Right atrium auricular region (tissue), 2 donors: ENCODE data around the gene LYPD3. TPM values are rescaled to one million over a fixed set of nuclear protein-coding genes. Genes with fewer than 3 reads are reported as not detected.

Source experiments
- DNase-seq: peaks from one replicate; pipeline ENCODE4 v3.0.0-alpha.2; 2019; ENCODE audit warnings: low spot score
- H3K27ac ChIP-seq, 2 donors: fragments of 200-600 bp; sonication (generic); 1 replicate in 1 of 2; 2 replicates in 1 of 2; pipeline ENCODE4 v1.5.1; 2016 to 2019
- H3K27me3 ChIP-seq, 2 donors: fragments of 200-600 bp; sonication (generic); one replicate each; pipeline versions ENCODE4 v1.5.1 to v1.6.0; 2017 to 2019
- H3K36me3 ChIP-seq: fragments of 200-600 bp; sonication (generic); one replicate; pipeline ENCODE4 v1.5.1; 2016
- H3K4me1 ChIP-seq, 2 donors: fragments of 200-600 bp; sonication (generic); one replicate each; pipeline versions ENCODE4 v1.5.1 to v1.6.0; 2017 to 2019
- H3K4me3 ChIP-seq, 2 donors: fragments of 200-600 bp; sonication (generic); 1 replicate in 1 of 2; 2 replicates in 1 of 2; pipeline ENCODE4 v1.5.1; 2017 to 2019; ENCODE audit warnings: mild to moderate bottlenecking in 1 of 2, moderate library complexity in 1 of 2
- H3K9me3 ChIP-seq, 2 donors: fragments of 200-600 bp; sonication (generic); one replicate each; pipeline ENCODE4 v1.5.1; 2019
- total RNA-seq, 2 donors: library from RNA; depleted of rRNA; stranded (reverse); fragments of >200 nt; gene quantifications; one replicate each; pipeline ENCODE4 v1.1.0, GENCODE V29; 2016
- TF ChIP-seq, protein P1 (sequence below), 2 donors: fragments of 200-600 bp; sonication (generic); IDR thresholded peaks; one replicate each; pipeline ENCODE4 v1.5.1; 2019; ENCODE audit warnings: antibody characterized with exemption in 2 of 2

Gene LYPD3
- total RNA-seq, 2 donors from 2014 or later: 0.90 TPM; not detected in 1

DNA sequence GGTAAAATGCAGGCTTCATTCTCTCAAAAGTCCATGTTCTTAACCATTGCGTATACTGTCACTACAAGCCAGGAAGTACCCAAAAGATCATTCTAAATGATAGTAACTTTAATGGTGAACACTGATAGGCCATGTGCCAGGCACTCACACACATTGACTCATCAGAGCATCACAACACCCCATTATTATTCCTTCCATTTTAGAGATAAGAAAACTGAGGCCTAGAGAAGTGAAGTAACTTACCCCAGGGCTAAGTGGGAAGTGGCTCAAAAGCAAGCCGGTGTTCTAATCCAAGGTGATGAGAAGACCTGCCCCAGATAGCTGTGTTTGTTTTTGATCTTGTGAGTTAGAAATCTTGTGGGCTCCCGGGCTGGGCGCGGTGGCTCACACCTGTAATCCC lies 40.5 kb upstream of the LYPD3 start:
- TF ChIP-seq, protein P1, sequence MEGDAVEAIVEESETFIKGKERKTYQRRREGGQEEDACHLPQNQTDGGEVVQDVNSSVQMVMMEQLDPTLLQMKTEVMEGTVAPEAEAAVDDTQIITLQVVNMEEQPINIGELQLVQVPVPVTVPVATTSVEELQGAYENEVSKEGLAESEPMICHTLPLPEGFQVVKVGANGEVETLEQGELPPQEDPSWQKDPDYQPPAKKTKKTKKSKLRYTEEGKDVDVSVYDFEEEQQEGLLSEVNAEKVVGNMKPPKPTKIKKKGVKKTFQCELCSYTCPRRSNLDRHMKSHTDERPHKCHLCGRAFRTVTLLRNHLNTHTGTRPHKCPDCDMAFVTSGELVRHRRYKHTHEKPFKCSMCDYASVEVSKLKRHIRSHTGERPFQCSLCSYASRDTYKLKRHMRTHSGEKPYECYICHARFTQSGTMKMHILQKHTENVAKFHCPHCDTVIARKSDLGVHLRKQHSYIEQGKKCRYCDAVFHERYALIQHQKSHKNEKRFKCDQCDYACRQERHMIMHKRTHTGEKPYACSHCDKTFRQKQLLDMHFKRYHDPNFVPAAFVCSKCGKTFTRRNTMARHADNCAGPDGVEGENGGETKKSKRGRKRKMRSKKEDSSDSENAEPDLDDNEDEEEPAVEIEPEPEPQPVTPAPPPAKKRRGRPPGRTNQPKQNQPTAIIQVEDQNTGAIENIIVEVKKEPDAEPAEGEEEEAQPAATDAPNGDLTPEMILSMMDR (IDR thresholded peaks at IDR 0.05): no peak
- Histone ChIP-seq H3K27ac (no peak overlapping the region), H3K4me3 (no peak overlapping the region), H3K27me3 (no peaks in the 10 kb centered on the region), H3K4me1 (peaks cover 0 to 28% of the 10 kb centered on the region in 2 donors), H3K9me3 (no peaks in the 10 kb centered on the region), H3K36me3 (peaks cover 11% of the 10 kb centered on the region)
- no peak for DNase-seq

DNA sequence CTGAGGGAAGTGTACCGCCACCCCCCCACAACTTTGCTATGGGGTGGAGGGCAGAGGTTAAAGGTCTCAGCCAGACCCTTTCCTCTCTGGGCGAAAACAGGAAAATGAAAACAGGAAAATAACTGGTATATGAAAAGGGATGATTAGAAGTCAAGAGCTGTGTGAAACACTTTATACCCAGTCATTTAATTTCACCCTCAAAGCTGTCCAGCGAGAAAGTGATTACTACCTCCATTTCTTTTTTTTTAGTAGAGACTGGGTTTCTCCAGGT lies 39.7 kb upstream of the LYPD3 start:
- no peak for DNase-seq
- Histone ChIP-seq H3K36me3 (peaks cover 5% of the 10 kb centered on the region), H3K27ac (peak overlapping the region; percentile 84 to 91), H3K27me3 (no peaks in the 10 kb centered on the region), H3K9me3 (no peaks in the 10 kb centered on the region), H3K4me3 (peak overlapping the region in 1 of 2 donors; percentile 76), H3K4me1 (peaks cover 0 to 28% of the 10 kb centered on the region in 2 donors)
- TF ChIP-seq, protein P1 (IDR thresholded peaks at IDR 0.05): no peak

DNA sequence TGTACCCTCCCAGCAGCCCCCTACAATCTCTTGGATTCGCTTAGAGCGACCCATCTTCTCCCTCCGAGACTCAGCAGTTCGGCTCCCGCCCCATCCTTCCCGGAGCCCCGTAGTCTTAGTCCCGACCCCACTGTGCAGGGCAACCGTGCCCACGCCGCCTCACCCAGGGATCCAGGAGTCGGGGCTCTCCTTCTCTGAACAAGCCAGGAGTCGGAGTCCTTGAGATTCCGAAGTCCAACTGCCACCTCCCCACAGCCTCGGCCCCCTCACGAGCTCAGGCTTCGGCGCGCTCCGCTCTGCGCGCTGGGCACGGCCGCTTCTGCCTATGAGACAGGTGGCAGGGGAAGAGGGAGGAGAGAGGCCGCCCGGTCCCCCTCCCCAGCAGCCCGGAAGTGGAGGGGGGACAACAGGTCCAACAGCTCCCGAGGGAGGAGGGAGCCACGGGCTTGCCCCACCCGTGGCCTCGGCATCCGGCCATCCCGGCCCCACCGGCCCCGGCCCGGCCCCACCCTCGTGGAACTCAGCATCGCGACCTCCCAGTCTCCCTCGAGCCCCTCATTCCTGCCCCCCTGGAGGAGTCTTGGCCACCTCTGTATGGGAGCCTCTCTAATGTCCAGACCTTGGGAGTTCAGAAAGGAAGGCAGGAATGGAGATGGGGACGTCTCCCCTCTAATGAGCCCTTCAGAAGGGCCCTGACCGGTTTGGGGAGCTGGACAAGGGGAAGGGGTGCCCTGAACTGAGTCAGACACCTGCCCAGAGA lies 39.2 kb upstream of the LYPD3 start, which contains the start of gene PHLDB3:
Gene PHLDB3, minus strand, starts transcription at position 321 of the 760 bp plus-strand sequence. CDS start 628 bp downstream, outside the sequence.
- Histone ChIP-seq H3K27me3 (no peaks in the 10 kb centered on the region), H3K27ac (peak within 1 kb of the TSS; percentile 84 to 91), H3K4me3 (peak within 1 kb of the TSS; percentile 52 to 76), H3K9me3 (no peaks in the 10 kb centered on the region), H3K36me3 (peaks cover under 1% of the 10 kb centered on the region), H3K4me1 (peaks cover 0 to 28% of the 10 kb centered on the region in 2 donors)
- no peak for DNase-seq
- TF ChIP-seq, protein P1 (IDR thresholded peaks at IDR 0.05): no peak

DNA sequence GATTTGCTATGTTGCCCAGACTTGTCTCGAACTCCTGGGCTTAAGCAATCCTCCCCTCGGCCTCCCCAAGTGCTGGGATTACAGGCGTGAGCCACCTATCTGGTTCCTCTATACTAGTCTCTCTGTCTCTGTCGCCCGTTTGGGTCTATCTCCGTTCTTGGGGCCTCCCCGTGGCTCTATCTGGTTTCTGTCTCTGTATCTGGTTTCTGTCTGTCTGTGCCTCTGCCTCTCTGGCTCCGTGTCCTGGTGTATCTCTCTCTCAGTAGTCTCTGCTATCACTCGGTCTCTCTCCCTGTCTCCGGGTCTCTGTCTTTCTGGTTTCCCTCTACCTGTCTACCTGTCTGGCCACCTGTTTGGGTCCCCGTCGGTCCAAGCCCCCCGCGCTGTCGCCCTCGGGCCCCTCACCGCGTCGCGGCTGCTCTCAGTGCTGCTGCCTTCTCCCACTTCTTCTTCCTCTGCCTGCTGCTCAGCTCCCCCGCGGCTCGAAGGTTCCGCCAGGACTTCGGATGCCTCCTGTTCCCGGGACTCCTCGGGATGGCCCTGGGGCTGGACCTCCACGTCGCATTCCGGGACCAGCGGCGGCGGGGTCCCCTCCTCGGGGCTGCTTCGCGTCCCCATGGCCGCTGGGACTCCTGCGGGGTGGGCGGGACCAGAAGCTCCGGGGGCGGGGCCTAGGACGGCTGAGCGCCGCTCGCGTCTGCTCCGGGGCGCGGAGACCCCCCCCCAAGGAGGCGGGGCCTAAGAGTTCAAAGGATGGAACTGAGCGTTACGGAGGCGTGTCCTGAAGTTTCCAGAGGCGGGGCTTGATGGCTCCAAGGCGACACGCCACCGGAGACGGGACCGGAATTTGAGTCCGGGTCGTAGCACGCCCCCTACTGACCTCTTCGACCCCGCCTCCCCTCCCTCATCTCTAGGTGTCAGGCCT lies 38.4 kb upstream of the LYPD3 start:
- peaks cover 0 to 33% of the 10 kb centered on the region in 2 donors for H3K4me1 ChIP-seq
- no peaks in the 10 kb centered on the region for H3K36me3 ChIP-seq
- peak overlapping the region; percentile 52 to 76 for H3K4me3 ChIP-seq
- no peaks in the 10 kb centered on the region for H3K27me3 ChIP-seq
- peak; percentile 96 for DNase-seq
- TF ChIP-seq, protein P1 (IDR thresholded peaks at IDR 0.05): peak in 1 of 2 donors; percentile 60
- H3K9me3 ChIP-seq: no peaks in the 10 kb centered on the region
- peak overlapping the region; percentile 84 to 91 for H3K27ac ChIP-seq

DNA sequence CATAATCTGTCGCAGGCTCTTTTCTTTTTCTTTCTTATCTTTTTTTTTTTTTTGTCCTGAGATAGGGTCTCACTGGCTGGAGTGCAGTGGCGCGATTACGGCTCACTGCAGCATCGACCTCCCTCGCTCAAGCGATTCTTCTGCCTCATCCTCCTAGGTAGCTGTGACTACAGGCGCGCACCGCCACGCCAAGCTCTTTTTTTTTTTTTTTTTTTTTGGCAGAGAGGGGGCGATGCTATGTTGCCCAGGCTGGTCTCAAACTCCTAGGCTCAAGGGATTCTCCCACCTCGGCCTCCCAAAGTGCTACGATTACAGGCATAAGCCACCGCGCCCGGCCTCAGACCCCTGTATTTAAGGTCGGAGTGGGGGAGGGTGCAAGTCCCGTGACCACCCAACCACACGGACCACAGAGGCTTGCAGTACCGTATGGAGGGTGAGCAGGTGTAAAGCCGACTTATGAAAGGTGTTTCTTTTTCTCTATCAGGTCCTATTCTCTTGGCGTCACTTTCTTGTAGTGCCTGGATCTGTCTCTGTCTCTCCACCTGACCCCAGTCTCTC lies 37.1 kb upstream of the LYPD3 start:
- Histone ChIP-seq H3K4me3 (no peak overlapping the region), H3K4me1 (peaks cover 0 to 40% of the 10 kb centered on the region in 2 donors), H3K27ac (no peak overlapping the region), H3K9me3 (no peaks in the 10 kb centered on the region), H3K27me3 (no peaks in the 10 kb centered on the region), H3K36me3 (peaks cover 5% of the 10 kb centered on the region)
- DNase-seq: no peak
- TF ChIP-seq, protein P1 (IDR thresholded peaks at IDR 0.05): no peak
